GM18519 (cell line): ENCODE measurements around the gene MUC5AC.

Experiments used
- ATAC-seq: cut with Tn5 transposase; IDR thresholded peaks from one replicate; pipeline ENCODE4 v1.9.1; 2021; ENCODE audit warnings: mild to moderate bottlenecking, moderate library complexity; ENCODE audit not compliant: unreplicated experiment, low FRiP score

The MUC5AC gene

GRCh38 chr11:1120532-1121330 lies 37.0 kb upstream of the MUC5AC start:
- ATAC-seq, result no peak

GRCh38 chr11:1121331-1121812 lies 36.4 kb upstream of the MUC5AC start:
- ATAC-seq, result no peak

GRCh38 chr11:1121813-1122663 lies 35.7 kb upstream of the MUC5AC start:
- no peak for ATAC-seq

GRCh38 chr11:1122664-1123002 lies 35.1 kb upstream of the MUC5AC start:
- no peak for ATAC-seq

DNA sequence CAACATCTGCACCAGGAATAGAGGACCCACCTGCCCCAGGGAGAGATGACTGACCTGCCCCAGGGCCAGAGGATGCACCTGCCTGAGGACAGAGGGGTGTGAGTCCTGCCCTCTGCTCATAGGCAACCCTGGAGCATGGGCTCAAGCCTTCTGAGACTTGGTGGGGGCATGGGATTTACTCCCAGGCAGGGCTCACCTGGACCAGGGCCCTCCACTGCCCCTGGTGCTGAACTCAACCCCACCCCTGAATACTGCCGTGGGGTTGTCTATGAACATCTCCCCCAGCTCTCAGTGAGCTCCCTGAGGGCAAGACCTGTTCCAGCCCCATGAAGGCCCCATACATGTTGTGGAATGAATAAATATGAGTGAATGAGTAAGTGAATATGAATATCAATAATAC lies 33.8 kb upstream of the MUC5AC start:
- ATAC-seq, result no peak

DNA sequence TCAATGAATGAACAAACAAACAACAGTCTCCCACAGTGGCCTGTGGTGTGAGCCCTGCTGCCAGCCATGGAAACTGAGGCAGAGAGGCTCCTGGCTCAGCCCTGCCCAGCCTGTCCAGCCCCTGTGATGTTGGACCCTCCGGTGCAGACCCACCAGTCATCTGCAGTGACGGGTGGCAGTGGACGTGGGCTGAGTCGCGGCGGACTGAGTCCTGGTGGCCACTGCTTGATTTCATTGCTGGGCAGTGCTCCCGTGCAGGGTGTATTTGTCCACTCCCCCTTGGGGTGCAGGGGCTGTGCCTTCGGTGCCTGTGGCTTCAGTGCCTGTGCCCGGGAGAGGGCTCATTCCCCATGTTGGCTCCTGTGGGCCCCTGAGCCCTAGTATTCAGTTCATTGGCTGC lies 31.9 kb upstream of the MUC5AC start:
- no peak for ATAC-seq

- ATAC-seq, result no peak
Measured at GRCh38 chr11:1126491-1126926, 31.2 kb upstream of the MUC5AC start.

GRCh38 chr11:1126935-1127663 lies 30.7 kb upstream of the MUC5AC start:
- ATAC-seq, result no peak

DNA sequence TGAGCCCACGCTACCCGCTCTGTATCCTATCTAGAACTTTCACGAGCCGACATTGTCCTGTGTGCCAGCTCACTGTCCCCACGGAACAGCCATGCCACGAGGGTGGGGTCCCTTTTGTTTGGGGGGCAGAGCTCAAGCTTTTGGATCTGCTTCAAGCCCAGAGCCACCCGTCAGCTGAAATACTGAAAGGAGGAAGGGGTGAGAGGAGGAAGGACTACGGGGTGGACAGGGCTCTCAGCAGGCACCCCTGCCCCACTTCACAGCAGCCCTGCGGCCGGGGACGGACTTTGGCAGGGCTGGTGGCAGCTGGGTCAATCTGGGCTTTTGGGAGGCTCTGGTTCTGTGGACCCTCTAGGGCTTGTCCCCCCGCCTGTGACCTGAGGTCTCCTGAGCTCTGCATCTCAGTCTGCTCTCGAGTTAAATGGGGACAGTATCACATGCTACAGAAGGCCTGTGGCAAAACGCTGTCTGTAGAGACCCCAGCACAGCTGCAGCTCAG lies 30.0 kb upstream of the MUC5AC start:
- no peak for ATAC-seq

- ATAC-seq, result no peak
Measured at GRCh38 chr11:1128311-1129142, 29.2 kb upstream of the MUC5AC start.

DNA sequence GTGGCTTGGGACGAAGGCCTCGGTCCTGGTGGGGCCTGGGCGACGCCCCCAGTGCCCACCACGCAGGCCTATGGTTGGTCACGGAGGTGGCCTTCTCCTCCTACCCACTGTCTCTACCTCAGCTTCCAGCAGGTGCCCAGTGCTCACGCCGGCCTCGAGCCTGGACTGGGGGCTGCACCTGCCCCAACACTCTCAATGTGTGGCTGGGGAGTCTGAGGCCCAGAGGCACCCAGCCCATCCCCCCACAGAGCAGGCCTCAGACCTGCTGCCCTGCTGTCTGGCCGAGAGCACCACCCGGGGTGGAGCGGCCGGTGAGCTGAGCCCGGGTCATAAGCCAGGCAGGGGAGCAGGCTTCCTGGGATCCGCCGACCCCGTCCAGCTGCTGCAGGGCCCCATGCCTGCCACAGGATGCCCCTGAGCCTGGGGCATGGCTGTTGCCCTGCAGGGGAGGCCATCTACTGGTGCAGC lies 28.6 kb upstream of the MUC5AC start:
- no peak for ATAC-seq

- ATAC-seq, result no peak
Measured at GRCh38 chr11:1129611-1130160, 28.1 kb upstream of the MUC5AC start.

GRCh38 chr11:1130276-1131032 lies 27.3 kb upstream of the MUC5AC start:
- ATAC-seq, result no peak

DNA sequence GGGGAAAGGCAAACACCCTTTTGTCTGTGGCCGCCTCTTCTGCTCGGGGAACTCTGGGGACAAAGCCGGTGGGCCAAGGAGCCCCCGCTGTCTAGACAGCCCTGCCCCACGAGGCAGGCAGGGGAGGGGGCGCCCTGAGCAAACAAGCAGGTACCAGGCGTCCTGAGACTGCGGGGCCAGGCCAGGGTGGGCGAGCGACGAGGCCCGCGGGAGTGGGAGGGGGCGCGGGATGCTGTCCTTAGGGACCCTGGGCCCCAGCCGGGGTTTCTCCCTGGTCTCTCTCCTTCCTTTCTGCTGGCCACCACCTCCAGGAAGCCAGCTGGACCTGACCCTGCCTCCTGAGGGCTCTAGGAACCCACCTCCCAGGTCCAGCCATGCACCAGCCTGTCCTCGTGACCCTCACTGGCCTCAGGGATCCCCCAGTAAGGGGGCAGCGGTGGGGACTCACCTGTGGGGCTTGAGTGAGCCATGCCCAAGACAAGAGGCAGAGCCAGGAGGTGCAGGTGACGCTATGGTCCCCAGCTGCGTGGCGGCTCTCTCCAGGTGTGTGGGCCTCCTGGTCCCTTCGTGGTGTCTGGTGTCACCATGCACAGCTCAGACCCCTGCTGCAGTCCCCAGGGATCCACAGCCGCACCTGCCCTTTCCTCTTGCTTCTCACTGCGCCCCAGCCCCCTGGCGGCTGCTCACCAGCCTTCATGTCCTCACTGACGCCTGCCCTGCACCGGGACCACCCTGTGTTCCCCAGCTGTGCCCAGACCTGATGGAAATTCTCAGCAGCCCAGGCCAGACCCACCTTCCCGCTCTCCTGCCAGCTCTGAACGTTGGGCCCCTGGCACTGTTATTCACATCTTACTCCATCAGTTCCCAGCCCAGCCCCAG lies 26.5 kb upstream of the MUC5AC start:
- no peak for ATAC-seq

DNA sequence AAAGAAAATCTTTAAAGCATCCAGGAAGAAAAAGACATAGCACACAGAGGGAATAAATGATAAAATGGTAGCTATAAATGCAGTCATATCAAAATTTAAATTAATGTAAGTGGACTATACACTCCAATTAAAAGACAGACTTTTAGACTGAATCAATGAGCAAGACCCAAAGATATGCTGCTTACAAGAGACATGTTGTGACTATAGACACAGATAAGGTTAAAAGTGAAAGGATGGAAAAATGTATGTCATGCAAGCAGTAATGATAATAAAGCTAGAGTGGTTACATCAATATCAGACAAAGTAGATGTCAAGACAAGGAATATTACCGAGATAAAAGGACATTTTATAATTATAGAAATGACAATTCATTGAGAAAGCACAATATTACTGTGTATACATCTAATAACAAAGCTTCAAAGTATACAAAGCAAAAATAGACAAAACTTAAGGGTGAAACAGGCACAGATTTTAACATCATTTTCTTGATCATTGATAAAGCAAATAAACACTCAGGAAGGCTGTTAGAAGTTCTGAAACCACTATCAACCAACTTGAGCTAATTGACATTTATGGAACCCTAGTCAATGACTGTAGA lies 22.8 kb upstream of the MUC5AC start:
- ATAC-seq, result no peak

GRCh38 chr11:1138097-1138496 lies 19.7 kb upstream of the MUC5AC start:
- no peak for ATAC-seq

DNA sequence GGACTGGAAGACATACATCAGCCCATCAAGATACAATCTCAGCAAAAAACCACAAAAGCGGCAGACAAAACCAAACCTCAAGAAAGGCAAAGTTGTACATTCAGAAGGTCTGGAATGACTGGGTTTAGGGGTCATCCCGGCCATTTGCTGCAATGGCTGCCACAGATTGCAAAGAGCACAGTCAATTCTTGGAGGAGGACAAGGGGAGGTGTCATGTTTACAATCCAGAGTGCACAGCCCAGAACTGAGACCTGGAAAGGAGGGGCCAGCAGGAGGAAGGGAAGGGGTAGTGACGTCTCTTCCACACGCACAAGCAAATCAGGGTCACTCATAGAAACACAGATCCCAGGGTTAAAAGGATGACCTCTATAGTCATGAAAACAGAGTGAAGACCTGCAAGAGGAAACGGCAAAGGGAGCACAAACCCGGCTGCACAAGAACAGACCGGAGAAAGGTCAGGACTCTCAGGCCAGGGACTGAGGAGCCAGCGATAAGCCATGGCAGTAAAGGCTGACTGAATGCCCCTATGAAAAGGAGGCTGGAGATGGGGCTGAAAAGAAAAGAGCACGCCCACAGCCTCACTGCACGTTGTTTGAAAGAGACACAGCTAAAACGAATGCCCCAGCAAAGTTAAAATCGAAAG lies 18.2 kb upstream of the MUC5AC start:
- ATAC-seq, result no peak
